HEK293 (cell line): Measurements from ENCODE around the gene KCTD19.

ENCODE experiments used
- KLF8 ChIP-seq: fragments of 450-650 bp; formaldehyde crosslinking; IDR thresholded peaks from 2 replicates; pipeline ENCODE4 v1.5.1; 2016; ENCODE audit warnings: missing biosample characterization, missing genetic modification characterization
- KLF9 ChIP-seq: fragments of 450-650 bp; formaldehyde crosslinking; IDR thresholded peaks from 2 replicates; pipeline ENCODE4 v1.5.1; 2016; ENCODE audit warnings: missing biosample characterization, missing genetic modification characterization, low read depth
- MZF1 ChIP-seq: fragments of 450-650 bp; formaldehyde crosslinking; IDR thresholded peaks from 2 replicates; pipeline ENCODE4 v1.5.1; 2017; ENCODE audit warnings: missing biosample characterization, missing genetic modification characterization, borderline replicate concordance
- PATZ1 ChIP-seq: fragments of 450-650 bp; formaldehyde crosslinking; IDR thresholded peaks from 2 replicates; pipeline ENCODE4 v1.5.1; 2016; ENCODE audit warnings: missing biosample characterization, missing genetic modification characterization
- PRDM4 ChIP-seq: fragments of 450-650 bp; formaldehyde crosslinking; IDR thresholded peaks from 2 replicates; pipeline ENCODE4 v1.5.1; 2017; ENCODE audit warnings: missing biosample characterization, missing genetic modification characterization
- RBAK ChIP-seq: fragments of 450-650 bp; formaldehyde crosslinking; IDR thresholded peaks from 2 replicates; pipeline ENCODE4 v1.5.1; 2016; ENCODE audit warnings: missing biosample characterization, missing genetic modification characterization
- REPIN1 ChIP-seq: fragments of 450-650 bp; formaldehyde crosslinking; IDR thresholded peaks from 2 replicates; pipeline ENCODE4 v1.5.1; 2017; ENCODE audit warnings: missing biosample characterization, missing genetic modification characterization, low read depth
- YY1 ChIP-seq: fragments of 450-650 bp; formaldehyde crosslinking; IDR thresholded peaks from 2 replicates; pipeline ENCODE4 v1.5.1; 2018; ENCODE audit warnings: missing biosample characterization, missing genetic modification characterization
- ZBTB1 ChIP-seq: fragments of 450-650 bp; formaldehyde crosslinking; IDR thresholded peaks from 2 replicates; pipeline ENCODE4 v1.5.1; 2016; ENCODE audit warnings: missing biosample characterization, missing genetic modification characterization
- ZBTB10 ChIP-seq: fragments of 450-650 bp; formaldehyde crosslinking; IDR thresholded peaks from 2 replicates; pipeline ENCODE4 v1.5.1; 2016; ENCODE audit warnings: missing biosample characterization, missing genetic modification characterization
- ZBTB20 ChIP-seq: fragments of 450-650 bp; formaldehyde crosslinking; IDR thresholded peaks from 2 replicates; pipeline ENCODE4 v1.5.1; 2016; ENCODE audit warnings: missing biosample characterization, missing genetic modification characterization
- ZBTB6 ChIP-seq: fragments of 450-650 bp; formaldehyde crosslinking; IDR thresholded peaks from 2 replicates; pipeline ENCODE4 v1.5.1; 2017; ENCODE audit warnings: missing biosample characterization, missing genetic modification characterization
- ZFP41 ChIP-seq: fragments of 450-650 bp; formaldehyde crosslinking; IDR thresholded peaks from 2 replicates; pipeline ENCODE4 v1.5.1; 2016; ENCODE audit warnings: missing biosample characterization, missing genetic modification characterization, borderline replicate concordance
- ZNF114 ChIP-seq: fragments of 450-650 bp; formaldehyde crosslinking; IDR thresholded peaks from 2 replicates; pipeline ENCODE4 v1.5.0; 2017; ENCODE audit warnings: missing biosample characterization, missing genetic modification characterization
- ZNF146 ChIP-seq: fragments of 450-650 bp; formaldehyde crosslinking; IDR thresholded peaks from 2 replicates; pipeline ENCODE4 v1.5.1; 2016; ENCODE audit warnings: missing biosample characterization, missing genetic modification characterization
- ZNF16 ChIP-seq: fragments of 450-650 bp; formaldehyde crosslinking; IDR thresholded peaks from 2 replicates; pipeline ENCODE4 v1.5.1; 2016; ENCODE audit warnings: low read depth, missing biosample characterization, missing genetic modification characterization
- ZNF174 ChIP-seq: fragments of 450-650 bp; formaldehyde crosslinking; IDR thresholded peaks from 2 replicates; pipeline ENCODE4 v1.5.0; 2017; ENCODE audit warnings: missing biosample characterization, mild to moderate bottlenecking, missing genetic modification characterization
- ZNF19 ChIP-seq: fragments of 450-650 bp; formaldehyde crosslinking; IDR thresholded peaks from 2 replicates; pipeline ENCODE4; 2016; ENCODE audit warnings: missing biosample characterization, missing genetic modification characterization, low read depth
- ZNF221 ChIP-seq: fragments of 450-650 bp; formaldehyde crosslinking; IDR thresholded peaks from 2 replicates; pipeline ENCODE4 v1.5.1; 2017; ENCODE audit warnings: missing biosample characterization, missing genetic modification characterization, borderline replicate concordance
- ZNF248 ChIP-seq: fragments of 450-650 bp; formaldehyde crosslinking; IDR thresholded peaks from 2 replicates; pipeline ENCODE4 v1.5.1; 2017; ENCODE audit warnings: missing biosample characterization, missing genetic modification characterization
- ZNF266 ChIP-seq: fragments of 450-650 bp; formaldehyde crosslinking; IDR thresholded peaks from 2 replicates; pipeline ENCODE4 v1.5.1; 2016; ENCODE audit warnings: missing biosample characterization, missing genetic modification characterization, low read depth
- ZNF311 ChIP-seq: fragments of 450-650 bp; formaldehyde crosslinking; IDR thresholded peaks from 2 replicates; pipeline ENCODE4 v1.5.1; 2017; ENCODE audit warnings: missing biosample characterization, missing genetic modification characterization, borderline replicate concordance
- ZNF324 ChIP-seq: fragments of 450-650 bp; formaldehyde crosslinking; IDR thresholded peaks from 2 replicates; pipeline ENCODE4 v1.5.1; 2016; ENCODE audit warnings: missing biosample characterization, missing genetic modification characterization
- ZNF37A ChIP-seq: fragments of 450-650 bp; IDR thresholded peaks from 2 replicates; pipeline ENCODE4 v1.5.1; 2018; ENCODE audit warnings: missing biosample characterization, missing genetic modification characterization
- ZNF416 ChIP-seq: fragments of 450-650 bp; formaldehyde crosslinking; IDR thresholded peaks from 2 replicates; pipeline ENCODE4 v1.5.1; 2016; ENCODE audit warnings: missing biosample characterization, missing genetic modification characterization
- ZNF473 ChIP-seq: fragments of 450-650 bp; formaldehyde crosslinking; IDR thresholded peaks from 2 replicates; pipeline ENCODE4 v1.5.1; 2017; ENCODE audit warnings: missing biosample characterization, missing genetic modification characterization
- ZNF501 ChIP-seq: fragments of 450-650 bp; formaldehyde crosslinking; IDR thresholded peaks from 2 replicates; pipeline ENCODE4 v1.5.1; 2016; ENCODE audit warnings: missing biosample characterization, missing genetic modification characterization
- ZNF510 ChIP-seq: fragments of 450-650 bp; formaldehyde crosslinking; IDR thresholded peaks from 2 replicates; pipeline ENCODE4 v1.5.1; 2018; ENCODE audit warnings: mild to moderate bottlenecking, missing genetic modification characterization, missing biosample characterization; ENCODE audit not compliant: insufficient replicate concordance
- ZNF530 ChIP-seq: fragments of 450-650 bp; formaldehyde crosslinking; IDR thresholded peaks from 2 replicates; pipeline ENCODE4 v1.5.1; 2016; ENCODE audit warnings: low read depth, missing biosample characterization, missing genetic modification characterization
- ZNF610 ChIP-seq: fragments of 450-650 bp; formaldehyde crosslinking; IDR thresholded peaks from 2 replicates; pipeline ENCODE4 v1.5.1; 2016; ENCODE audit warnings: missing biosample characterization, missing genetic modification characterization, borderline replicate concordance
- ZNF654 ChIP-seq: fragments of 450-650 bp; formaldehyde crosslinking; IDR thresholded peaks from 2 replicates; pipeline ENCODE4 v1.5.1; 2016; ENCODE audit warnings: low read depth, missing biosample characterization, missing genetic modification characterization
- ZNF664 ChIP-seq: fragments of 450-650 bp; formaldehyde crosslinking; IDR thresholded peaks from 2 replicates; pipeline ENCODE4 v1.5.1; 2016; ENCODE audit warnings: missing biosample characterization, missing genetic modification characterization
- ZNF76 ChIP-seq: fragments of 450-650 bp; formaldehyde crosslinking; IDR thresholded peaks from 2 replicates; pipeline ENCODE4; 2016; ENCODE audit warnings: low read depth, missing biosample characterization, missing genetic modification characterization, borderline replicate concordance

The KCTD19 gene

GRCh38 chr16:67311607-67312488 is 14.7 kb downstream of the KCTD19 start (continued):
- TF ChIP-seq ZNF146 (tag by site-specific recombination) (0 out of 2 replicates have a peak, but pooled peaks have one; percentile 14), ZNF610 (tag by site-specific recombination) (no peak), ZNF16 (no peak), PRDM4 (tag by site-specific recombination) (peak; percentile 77), KLF8 (tag by site-specific recombination) (peak; percentile 63), ZNF664 (no peak), ZNF37A (no peak), ZNF416 (tag by site-specific recombination) (no peak), ZNF114 (tag by site-specific recombination) (no peak), REPIN1 (no peak), ZBTB20 (tag by site-specific recombination) (peak; percentile 49), ZNF248 (tag by site-specific recombination) (no peak), ZNF266 (tag by site-specific recombination) (no peak), ZNF221 (tag by site-specific recombination) (no peak), ZNF324 (tag by site-specific recombination) (peak; percentile 44; the same call in 1 of the 2 replicates), ZBTB6 (no peak), ZNF174 (no peak), ZNF76 (tag by site-specific recombination) (no peak), ZNF530 (tag by site-specific recombination) (no peak), ZNF501 (no peak), MZF1 (tag by site-specific recombination) (no peak), ZNF19 (tag by site-specific recombination) (no peak), ZFP41 (tag by site-specific recombination) (no peak), ZBTB1 (tag by site-specific recombination) (no peak), ZNF654 (tag by site-specific recombination) (0 out of 2 replicates have a peak, but pooled peaks have one; percentile 8), YY1 (tag by site-specific recombination) (no peak), ZNF510 (tag by site-specific recombination) (no peak), RBAK (tag by site-specific recombination) (no peak), PATZ1 (tag by site-specific recombination) (peak; percentile 56; the same call in 1 of the 2 replicates), ZNF311 (tag by site-specific recombination) (no peak), KLF9 (tag by site-specific recombination) (peak; percentile 31; the same call in 1 of the 2 replicates), ZBTB10 (no peak), ZNF473 (tag by site-specific recombination) (no peak)
